SU-DHL-6 (cell line): Measurements from ENCODE around the gene MRPL34.

ENCODE experiments used
- EZH2phosphoT487 ChIP-seq: fragments of 200-600 bp; sonication (generic), shearing (Covaris generic); conservative IDR thresholded peaks from 2 replicates; pipeline ENCODE4 v1.6.1; 2018; ENCODE audit warnings: mild to moderate bottlenecking, antibody characterized with exemption, low read length, moderate library complexity, mixed read lengths
- TF ChIP-seq, protein P1 (sequence below): fragments of 200-600 bp; sonication (generic); IDR thresholded peaks from one replicate; pipeline ENCODE4 v1.5.1; 2017; ENCODE audit warnings: antibody characterized with exemption, mild to moderate bottlenecking, low read length, moderate library complexity; ENCODE audit not compliant: insufficient read depth, poor library complexity, severe bottlenecking

DNA sequence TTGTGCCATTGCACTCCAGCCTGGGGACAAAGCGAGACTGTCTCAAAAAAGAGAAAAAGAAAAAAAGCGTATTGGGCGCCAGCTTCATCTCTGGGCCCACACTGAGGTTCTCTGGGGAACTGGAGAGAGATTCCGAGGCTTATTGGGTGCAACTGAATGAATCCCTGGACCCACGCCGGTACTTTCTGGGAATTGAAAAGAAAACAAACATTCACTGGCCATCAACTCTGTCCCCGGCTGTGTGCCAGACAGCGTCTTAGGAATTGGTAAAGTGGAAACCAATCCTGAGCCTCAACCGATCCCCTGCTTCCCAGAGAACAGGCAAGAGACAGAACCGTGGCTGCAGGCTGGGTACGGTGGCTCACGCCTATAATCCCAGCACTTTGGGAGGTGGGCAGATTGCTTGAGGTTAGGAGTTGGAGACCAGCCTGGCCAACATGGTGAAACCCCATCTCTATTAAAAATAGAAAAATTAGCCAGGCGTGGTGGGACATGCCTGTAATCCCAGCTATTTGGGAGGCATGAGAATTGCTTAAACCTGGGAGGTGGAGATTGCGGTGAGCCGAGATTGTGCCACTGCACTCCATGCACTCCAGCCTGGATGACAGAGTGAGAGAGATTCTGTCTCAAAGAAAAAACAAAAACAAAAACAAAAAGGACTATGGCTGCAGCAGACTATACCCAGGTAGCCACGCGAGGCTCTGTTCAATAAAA, 20.4 kb downstream of the MRPL34 start:
- TF ChIP-seq, protein P1, sequence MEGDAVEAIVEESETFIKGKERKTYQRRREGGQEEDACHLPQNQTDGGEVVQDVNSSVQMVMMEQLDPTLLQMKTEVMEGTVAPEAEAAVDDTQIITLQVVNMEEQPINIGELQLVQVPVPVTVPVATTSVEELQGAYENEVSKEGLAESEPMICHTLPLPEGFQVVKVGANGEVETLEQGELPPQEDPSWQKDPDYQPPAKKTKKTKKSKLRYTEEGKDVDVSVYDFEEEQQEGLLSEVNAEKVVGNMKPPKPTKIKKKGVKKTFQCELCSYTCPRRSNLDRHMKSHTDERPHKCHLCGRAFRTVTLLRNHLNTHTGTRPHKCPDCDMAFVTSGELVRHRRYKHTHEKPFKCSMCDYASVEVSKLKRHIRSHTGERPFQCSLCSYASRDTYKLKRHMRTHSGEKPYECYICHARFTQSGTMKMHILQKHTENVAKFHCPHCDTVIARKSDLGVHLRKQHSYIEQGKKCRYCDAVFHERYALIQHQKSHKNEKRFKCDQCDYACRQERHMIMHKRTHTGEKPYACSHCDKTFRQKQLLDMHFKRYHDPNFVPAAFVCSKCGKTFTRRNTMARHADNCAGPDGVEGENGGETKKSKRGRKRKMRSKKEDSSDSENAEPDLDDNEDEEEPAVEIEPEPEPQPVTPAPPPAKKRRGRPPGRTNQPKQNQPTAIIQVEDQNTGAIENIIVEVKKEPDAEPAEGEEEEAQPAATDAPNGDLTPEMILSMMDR: no peak
- no peak for TF ChIP-seq EZH2phosphoT487
